NCI-H1105 treated with DMSO at 0.1 percent for 48 hours (cell line): ENCODE data around the gene GCA.
A peak's percentile ranks its signal among the peaks of the same experiment; 100 is the strongest.

Experiments
- DNase-seq: peaks from one replicate; lab custom pipeline; 2025; lab: John Stamatoyannopoulos, UW

GCA gene

GRCh38 chr2:162343824-162344616 lies at the start of gene GCA:
TSS of gene GCA (plus strand) at chr2:162344132. CDS start at chr2:162344249, 117 bp downstream.
- peak; percentile 83 for DNase-seq

GRCh38 chr2:162295009-162295408 lies 48.9 kb upstream of the GCA start:
- DNase-seq, result no peak

- DNase-seq, result peak; percentile 68
Measured at GRCh38 chr2:162297925-162298552, 45.9 kb upstream of the GCA start.

- no peak for DNase-seq
Measured at GRCh38 chr2:162298669-162299335, 45.1 kb upstream of the GCA start.

GRCh38 chr2:162300266-162300665 lies 43.7 kb upstream of the GCA start:
- DNase-seq, result no peak

GRCh38 chr2:162301151-162301804 lies 42.7 kb upstream of the GCA start:
- DNase-seq, result peak; percentile 73

GRCh38 chr2:162301877-162302276 lies 42.1 kb upstream of the GCA start:
- DNase-seq, result no peak

- no peak for DNase-seq
Measured at GRCh38 chr2:162305901-162306300, 38.0 kb upstream of the GCA start.

- no peak for DNase-seq
Measured at GRCh38 chr2:162308747-162309503, 35.0 kb upstream of the GCA start.

GRCh38 chr2:162312853-162313252 lies 31.1 kb upstream of the GCA start:
- no peak for DNase-seq

GRCh38 chr2:162315938-162316337 lies 28.0 kb upstream of the GCA start:
- no peak for DNase-seq

GRCh38 chr2:162316590-162316989 lies 27.3 kb upstream of the GCA start:
- DNase-seq, result no peak

GRCh38 chr2:162317058-162317742 lies 26.7 kb upstream of the GCA start:
- no peak for DNase-seq

- DNase-seq, result no peak
Measured at GRCh38 chr2:162317861-162318327, 26.0 kb upstream of the GCA start.

GRCh38 chr2:162318328-162319180 lies 25.4 kb upstream of the GCA start, which contains the start of gene IFIH1:
TSS of gene IFIH1 (minus strand) at chr2:162318684. CDS start at chr2:162318307, 377 bp downstream.
- DNase-seq, result peak; percentile 67

- no peak for DNase-seq
Measured at GRCh38 chr2:162320864-162321517, 22.9 kb upstream of the GCA start.

GRCh38 chr2:162324953-162325352 lies 19.0 kb upstream of the GCA start:
- DNase-seq, result no peak

GRCh38 chr2:162327134-162327769 lies 16.7 kb upstream of the GCA start:
- DNase-seq, result no peak

- DNase-seq, result no peak
Measured at GRCh38 chr2:162327806-162328205, 16.1 kb upstream of the GCA start.
